CD4-positive, alpha-beta T cell (primary cell): ENCODE results near the gene GLMP. TPM values are rescaled to one million over a fixed set of nuclear protein-coding genes. Genes with fewer than 3 reads are reported as not detected.

Source experiments
- ATAC-seq: fragments of 200-7000 bp; cut with Tn5 transposase; one replicate; pipeline ENCODE4 v1.10.0; 2022; ENCODE audit warnings: mild to moderate bottlenecking; ENCODE audit not compliant: poor library complexity
- CTCF ChIA-PET: fragments of 350-600 bp; sonication (Branson Sonifier 250); formaldehyde crosslinking; loops from one replicate; lab custom pipeline; 2021; ENCODE audit warnings: antibody characterized with exemption, inconsistent platforms; lab: Charles Lee
- POLR2A ChIA-PET: fragments of 350-600 bp; sonication (Branson Sonifier 250); formaldehyde crosslinking; loops from one replicate; lab custom pipeline; 2021; ENCODE audit warnings: antibody characterized with exemption, inconsistent platforms; lab: Charles Lee
- DNase-seq, 14 experiments: peaks; one replicate each; pipeline ENCODE4 v3.0.0-alpha.2; 2013 to 2020; ENCODE audit warnings: mixed read lengths in 2 of 14
- H3K27ac ChIP-seq, 2 donors: one replicate each; pipeline versions ENCODE4 v1.5.1 to v1.7.0; 2013; ENCODE audit warnings: low read length in 2 of 2, low read depth in 1 of 2, mild to moderate bottlenecking in 1 of 2
- H3K27me3 ChIP-seq, 2 experiments: 1 replicate in 1 of 2; 2 replicates in 1 of 2; pipeline versions ENCODE4 v1.6.1 to v1.7.0; 2013; ENCODE audit warnings: low read length in 2 of 2, control low read depth in 1 of 2, mild to moderate bottlenecking in 1 of 2, moderate library complexity in 1 of 2; ENCODE audit not compliant: insufficient read depth in 2 of 2, control insufficient read depth in 1 of 2
- H3K36me3 ChIP-seq: one replicate; pipeline ENCODE4 v1.6.1; 2013; ENCODE audit warnings: low read length, control low read depth; ENCODE audit not compliant: insufficient read depth
- H3K4me1 ChIP-seq: one replicate; pipeline ENCODE4 v1.6.1; 2013; ENCODE audit warnings: low read length, control low read depth; ENCODE audit not compliant: insufficient read depth
- H3K4me3 ChIP-seq: one replicate; pipeline ENCODE4 v1.5.1; 2013; ENCODE audit warnings: mild to moderate bottlenecking, low read length, moderate library complexity
- H3K9me3 ChIP-seq, 2 experiments: 1 replicate in 1 of 2; 2 replicates in 1 of 2; pipeline versions ENCODE4 v1.6.1 to v1.7.0; 2013; ENCODE audit warnings: low read length in 2 of 2, mild to moderate bottlenecking in 2 of 2, control low read depth in 1 of 2, moderate library complexity in 1 of 2; ENCODE audit not compliant: control insufficient read depth in 1 of 2, insufficient read depth in 1 of 2
- H3K27ac Mint-ChIP-seq: one replicate; pipeline ENCODE4 v1.8.0; 2020; ENCODE audit warnings: mixed read lengths
- H3K27me3 Mint-ChIP-seq: one replicate; pipeline ENCODE4 v1.8.0; 2021; ENCODE audit warnings: mixed read lengths
- H3K36me3 Mint-ChIP-seq: one replicate; pipeline ENCODE4 v1.8.0; 2021; ENCODE audit warnings: low read depth, mixed read lengths
- H3K4me1 Mint-ChIP-seq: one replicate; pipeline ENCODE4 v1.8.0; 2021; ENCODE audit warnings: low read depth, mixed read lengths
- H3K4me3 Mint-ChIP-seq: one replicate; pipeline ENCODE4 v1.8.0; 2020; ENCODE audit warnings: mild to moderate bottlenecking, mixed read lengths
- H3K9me3 Mint-ChIP-seq: one replicate; pipeline ENCODE4 v1.8.0; 2020; ENCODE audit warnings: mixed read lengths
- intact Hi-C, 2 experiments: fragments of 100-400 bp; cut with DNase I in 1 of 2; cut with micrococcal nuclease in 1 of 2; formaldehyde crosslinking; loops; one replicate each; pipeline versions ENCODE4 v1.15.1 to v1.9.0; 2023 to 2025; cut with DNase I, micrococcal nuclease
- polyA plus RNA-seq, 2 donors: library from polyadenylated mRNA; unstranded; fragments of 120-200 nt; gene quantifications; one replicate each; pipeline ENCODE4 v1.2.1, GENCODE V29; 2013
- total RNA-seq, 174 experiments: library from RNA in 2 of 174; stranded (reverse) in 2 of 174; gene quantifications; one replicate each; pipeline ENCODE4 v1.2.3 and lab custom pipeline; 2021 to 2026
- TF ChIP-seq, protein P1 (sequence below): fragments of 200-600 bp; IDR thresholded peaks from one replicate; pipeline ENCODE4 v1.8.0; 2022; ENCODE audit warnings: antibody characterized with exemption, mild to moderate bottlenecking

Gene GLMP, protein sequence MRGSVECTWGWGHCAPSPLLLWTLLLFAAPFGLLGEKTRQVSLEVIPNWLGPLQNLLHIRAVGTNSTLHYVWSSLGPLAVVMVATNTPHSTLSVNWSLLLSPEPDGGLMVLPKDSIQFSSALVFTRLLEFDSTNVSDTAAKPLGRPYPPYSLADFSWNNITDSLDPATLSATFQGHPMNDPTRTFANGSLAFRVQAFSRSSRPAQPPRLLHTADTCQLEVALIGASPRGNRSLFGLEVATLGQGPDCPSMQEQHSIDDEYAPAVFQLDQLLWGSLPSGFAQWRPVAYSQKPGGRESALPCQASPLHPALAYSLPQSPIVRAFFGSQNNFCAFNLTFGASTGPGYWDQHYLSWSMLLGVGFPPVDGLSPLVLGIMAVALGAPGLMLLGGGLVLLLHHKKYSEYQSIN
- 10 to 100 TPM; 12.3 to 16.1 TPM for total RNA-seq
- 24.8 TPM for polyA plus RNA-seq (2013, experiment 1 of 2)
- polyA plus RNA-seq (2013, experiment 2 of 2): 24.5 TPM
- total RNA-seq (lab: John Stamatoyannopoulos, UW): 1.6 to 24.2 (median 13.2) reads per million in 172 experiments

DNA sequence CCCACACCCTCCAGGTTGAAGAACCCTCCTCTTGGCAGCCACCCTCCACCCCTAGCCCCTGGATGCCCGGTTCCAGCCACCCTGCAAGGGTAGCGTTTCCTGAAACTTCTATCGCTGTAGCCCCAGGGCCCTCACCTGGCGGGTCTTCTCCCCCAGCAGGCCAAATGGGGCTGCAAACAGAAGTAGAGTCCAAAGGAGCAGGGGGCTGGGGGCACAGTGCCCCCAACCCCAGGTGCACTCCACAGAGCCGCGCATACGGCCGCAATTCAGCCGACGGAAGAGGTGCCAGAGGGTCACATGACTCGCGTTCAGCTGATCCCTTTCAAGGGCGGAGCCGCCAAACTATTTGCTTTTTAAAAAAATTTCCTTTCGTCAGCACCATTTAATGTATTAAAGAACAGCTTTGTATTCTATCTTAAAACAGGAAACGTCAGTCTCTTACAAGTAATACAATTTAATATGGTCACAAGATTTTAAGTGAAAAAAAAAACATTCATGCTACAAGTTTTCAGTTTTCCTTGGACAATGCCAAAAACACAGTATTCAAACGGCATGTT, at the start of gene GLMP:
GLMP (minus strand) TSS at position 289 of the 557 bp plus-strand sequence; CDS start at position 255, 34 bp downstream.
- peaks cover 27% of the 10 kb centered on the region for H3K36me3 ChIP-seq
- DNase-seq (peak; percentile 27 to 79 (median 52)), ATAC-seq (peak; percentile 93)
- ChIA-PET POLR2A (interaction anchor here (1.0 to 3.6 kb wide), 2 partner anchors 13 to 15 kb away, joined by 3 to 37 read pairs; partner anchors contain the start of genes SMG5 and TMEM79), CTCF (interaction anchor here (0.7 kb wide), 1 partner anchor 13 kb away, joined by 3 read pairs; the partner anchor contains the start of gene SMG5)
- H3K27ac ChIP-seq: peak within 1 kb of the TSS in 1 of 2 donors; percentile 55
- H3K27me3 Mint-ChIP-seq: no peaks in the 10 kb centered on the region
- H3K27me3 ChIP-seq: no peaks in the 10 kb centered on the region
- H3K36me3 Mint-ChIP-seq: peaks cover 12% of the 10 kb centered on the region
- intact Hi-C loops: no loop called here
- no peaks in the 10 kb centered on the region for H3K9me3 Mint-ChIP-seq
- H3K9me3 ChIP-seq: no peaks in the 10 kb centered on the region
- H3K4me1 Mint-ChIP-seq: peaks cover 21% of the 10 kb centered on the region
- H3K4me3 Mint-ChIP-seq: peak within 1 kb of the TSS; percentile 89
- peak within 1 kb of the TSS; percentile 79 for H3K4me3 ChIP-seq
- TF ChIP-seq, protein P1, sequence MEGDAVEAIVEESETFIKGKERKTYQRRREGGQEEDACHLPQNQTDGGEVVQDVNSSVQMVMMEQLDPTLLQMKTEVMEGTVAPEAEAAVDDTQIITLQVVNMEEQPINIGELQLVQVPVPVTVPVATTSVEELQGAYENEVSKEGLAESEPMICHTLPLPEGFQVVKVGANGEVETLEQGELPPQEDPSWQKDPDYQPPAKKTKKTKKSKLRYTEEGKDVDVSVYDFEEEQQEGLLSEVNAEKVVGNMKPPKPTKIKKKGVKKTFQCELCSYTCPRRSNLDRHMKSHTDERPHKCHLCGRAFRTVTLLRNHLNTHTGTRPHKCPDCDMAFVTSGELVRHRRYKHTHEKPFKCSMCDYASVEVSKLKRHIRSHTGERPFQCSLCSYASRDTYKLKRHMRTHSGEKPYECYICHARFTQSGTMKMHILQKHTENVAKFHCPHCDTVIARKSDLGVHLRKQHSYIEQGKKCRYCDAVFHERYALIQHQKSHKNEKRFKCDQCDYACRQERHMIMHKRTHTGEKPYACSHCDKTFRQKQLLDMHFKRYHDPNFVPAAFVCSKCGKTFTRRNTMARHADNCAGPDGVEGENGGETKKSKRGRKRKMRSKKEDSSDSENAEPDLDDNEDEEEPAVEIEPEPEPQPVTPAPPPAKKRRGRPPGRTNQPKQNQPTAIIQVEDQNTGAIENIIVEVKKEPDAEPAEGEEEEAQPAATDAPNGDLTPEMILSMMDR: no peak
- peaks cover 19% of the 10 kb centered on the region for H3K4me1 ChIP-seq
- H3K27ac Mint-ChIP-seq: peak within 1 kb of the TSS; percentile 80

DNA sequence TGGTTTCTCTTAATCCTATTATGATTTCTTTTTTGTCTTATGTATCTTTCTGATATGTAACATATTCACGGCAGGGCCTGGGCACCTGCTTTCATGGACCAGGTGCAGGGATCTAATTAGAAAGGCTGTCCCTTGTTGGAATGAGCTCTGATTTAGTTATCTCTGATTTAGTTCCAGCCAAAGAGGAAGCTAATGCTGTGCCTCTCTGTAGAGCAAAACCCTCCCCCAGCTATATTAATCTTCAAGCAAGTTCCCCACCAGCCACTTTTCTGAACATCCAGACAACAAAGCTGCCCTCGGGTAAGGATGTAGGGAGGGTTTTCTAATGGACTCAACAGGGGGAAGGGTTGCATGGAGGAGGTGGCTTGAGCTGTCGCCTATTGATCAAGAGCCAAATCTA, 48.9 kb upstream of the GLMP start:
- no peak for DNase-seq
- H3K4me3 Mint-ChIP-seq: no peak overlapping the region
- H3K4me1 Mint-ChIP-seq: no peaks in the 10 kb centered on the region
- H3K36me3 Mint-ChIP-seq: no peaks in the 10 kb centered on the region
- no peaks in the 10 kb centered on the region for H3K9me3 Mint-ChIP-seq
- Histone ChIP-seq H3K4me3 (no peak overlapping the region), H3K9me3 (no peaks in the 10 kb centered on the region), H3K27me3 (no peaks in the 10 kb centered on the region), H3K36me3 (no peaks in the 10 kb centered on the region), H3K4me1 (no peaks in the 10 kb centered on the region), H3K27ac (no peak overlapping the region)
- no peak for ATAC-seq
- intact Hi-C loops: no loop called here
- POLR2A ChIA-PET: no interaction called here
- H3K27me3 Mint-ChIP-seq: no peaks in the 10 kb centered on the region
- TF ChIP-seq, protein P1: no peak
- CTCF ChIA-PET: no interaction called here
- no peak overlapping the region for H3K27ac Mint-ChIP-seq

DNA sequence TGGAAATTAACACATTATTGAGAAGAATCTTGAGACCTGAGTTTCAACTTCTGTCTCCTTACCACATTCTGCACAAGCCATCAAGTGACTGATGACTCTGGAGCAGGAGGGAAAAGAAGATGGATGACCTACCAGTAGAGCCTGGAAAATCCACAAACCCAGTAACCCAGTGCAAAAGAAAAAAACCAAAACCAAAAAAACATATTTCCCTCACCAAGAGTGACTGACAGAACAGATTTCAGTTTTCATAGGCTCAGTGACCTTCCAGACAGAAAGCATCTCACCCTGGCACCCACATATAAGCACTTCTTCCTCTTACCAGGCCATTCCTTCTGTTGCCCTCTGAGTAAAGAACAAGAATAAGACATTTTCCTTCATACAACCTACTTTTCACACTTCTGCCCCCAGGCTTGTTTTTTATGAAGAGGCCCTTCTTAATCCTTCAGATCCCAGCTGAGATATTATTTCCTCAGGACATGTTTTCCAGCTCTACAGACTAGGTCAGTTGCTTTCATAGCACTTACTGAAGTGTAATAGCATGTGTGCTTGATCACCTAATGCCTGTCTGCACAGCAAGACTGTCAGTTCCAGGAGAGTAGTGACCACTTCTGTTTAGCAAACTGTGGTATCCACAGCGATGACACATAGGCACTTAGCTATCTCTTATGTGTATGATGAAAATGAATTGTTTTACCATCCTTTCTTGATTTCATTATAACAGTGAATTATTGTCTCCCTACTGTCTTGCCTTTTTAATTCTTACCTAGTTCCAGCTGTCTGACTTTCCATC, 46.9 kb upstream of the GLMP start:
- no peaks in the 10 kb centered on the region for H3K9me3 Mint-ChIP-seq
- Histone ChIP-seq H3K4me3 (no peak overlapping the region), H3K27ac (no peak overlapping the region), H3K27me3 (no peaks in the 10 kb centered on the region), H3K4me1 (peaks cover 10% of the 10 kb centered on the region), H3K36me3 (no peaks in the 10 kb centered on the region), H3K9me3 (no peaks in the 10 kb centered on the region)
- TF ChIP-seq, protein P1: no peak
- ChIA-PET CTCF (no interaction called here), POLR2A (no interaction called here)
- DNase-seq (no peak), ATAC-seq (no peak)
- H3K4me3 Mint-ChIP-seq: peak overlapping the region; percentile 23
- H3K4me1 Mint-ChIP-seq: peaks cover 12% of the 10 kb centered on the region
- peaks cover 12% of the 10 kb centered on the region for H3K36me3 Mint-ChIP-seq
- intact Hi-C loops: no loop called here
- H3K27ac Mint-ChIP-seq: no peak overlapping the region
- H3K27me3 Mint-ChIP-seq: no peaks in the 10 kb centered on the region
